H1 (cell line): ENCODE results near the gene ANLN. TPM values are rescaled to one million over a fixed set of nuclear protein-coding genes. Genes with fewer than 3 reads are reported as not detected.

ENCODE experiments used
- CTCF ChIA-PET: fragments of 300-600 bp; sonication (Branson Sonifier 250); formaldehyde crosslinking; loops from one replicate; lab custom pipeline; 2021; ENCODE audit not compliant: partially characterized antibody; lab: Charles Lee
- POLR2A ChIA-PET: fragments of 300-600 bp; sonication (Branson Sonifier 250); formaldehyde crosslinking; loops from one replicate; lab custom pipeline; 2021; ENCODE audit warnings: inconsistent platforms; ENCODE audit not compliant: partially characterized antibody; lab: Charles Lee
- DNase-seq, 2 experiments: peaks; one replicate each; pipeline versions ENCODE4 v3.0.0 to v3.0.0-alpha.2; 2010 to 2022; ENCODE audit warnings: low spot score in 2 of 2, low read depth in 1 of 2, mixed read lengths in 1 of 2
- FAIRE-seq: peaks from 2 replicates; lab custom pipeline; 2011; peaks lifted over from hg19 to GRCh38; lab: Jason Lieb, UNC
- H2AFZ ChIP-seq: 2 replicates; pipeline ENCODE4 v1.8.1; 2012; ENCODE audit warnings: low read length, inconsistent platforms
- H2AK5ac ChIP-seq: 2 replicates; pipeline ENCODE4 v1.6.1; 2013; ENCODE audit warnings: low read depth, low read length
- H2BK120ac ChIP-seq: replicated peaks from 2 replicates; pipeline ENCODE3; 2013; ENCODE audit warnings: low read depth, low read length, inconsistent platforms
- H2BK12ac ChIP-seq: 2 replicates; pipeline ENCODE4 v1.6.1; 2013; ENCODE audit warnings: low read depth, low read length
- H2BK15ac ChIP-seq: 2 replicates; pipeline ENCODE4 v1.6.1; 2013; ENCODE audit warnings: low read length
- H2BK20ac ChIP-seq: 2 replicates; pipeline ENCODE4 v1.6.1; 2013; ENCODE audit warnings: low read length
- H2BK5ac ChIP-seq: 2 replicates; pipeline ENCODE4 v1.6.1; 2013; ENCODE audit warnings: low read depth, low read length
- H3K14ac ChIP-seq: 2 replicates; pipeline ENCODE4 v1.6.1; 2013; ENCODE audit warnings: inconsistent platforms; ENCODE audit not compliant: insufficient read length
- H3K18ac ChIP-seq: 2 replicates; pipeline ENCODE4 v1.6.1; 2013; ENCODE audit warnings: low read length; ENCODE audit errors: extremely low read depth
- H3K23ac ChIP-seq: 2 replicates; pipeline ENCODE4 v1.6.1; 2013; ENCODE audit warnings: inconsistent platforms; ENCODE audit not compliant: insufficient read length
- H3K23me2 ChIP-seq: 2 replicates; pipeline ENCODE4 v1.6.1; 2013; ENCODE audit warnings: low read depth, low read length
- H3K27ac ChIP-seq: 2 replicates; pipeline ENCODE4 v1.6.1; 2011; ENCODE audit warnings: low read depth, low read length, inconsistent platforms
- H3K27me3 ChIP-seq, 4 experiments: replicated peaks in 1 of 4; 1 replicate in 1 of 4; 2 replicates in 3 of 4; pipeline versions ENCODE4 v1.6.1 to v1.8.1; 2011 to 2013; ENCODE audit warnings: low read length in 3 of 4, mild to moderate bottlenecking in 3 of 4, inconsistent platforms in 2 of 4, mixed read lengths in 2 of 4, moderate library complexity in 1 of 4; ENCODE audit not compliant: control insufficient read depth in 3 of 4, insufficient read depth in 3 of 4; ENCODE audit errors: extremely low read depth in 1 of 4
- H3K36me3 ChIP-seq, 4 experiments: 2 replicates each; pipeline versions ENCODE4 v1.6.1 to v1.8.1; 2011 to 2013; ENCODE audit warnings: mild to moderate bottlenecking in 4 of 4, low read length in 3 of 4, moderate library complexity in 2 of 4, control low read depth in 1 of 4, inconsistent platforms in 1 of 4; ENCODE audit not compliant: insufficient read depth in 4 of 4, control insufficient read depth in 2 of 4
- H3K4ac ChIP-seq: replicated peaks from 2 replicates; pipeline ENCODE3; 2013; ENCODE audit warnings: low read length, low read depth, mixed read lengths, inconsistent platforms; ENCODE audit not compliant: insufficient read length
- H3K4me1 ChIP-seq, 4 experiments: replicated peaks in 1 of 4; 1 replicate in 1 of 4; 2 replicates in 3 of 4; pipeline versions ENCODE4 v1.6.1 to v1.8.1; 2011 to 2013; ENCODE audit warnings: low read length in 3 of 4, inconsistent platforms in 2 of 4, mixed read lengths in 1 of 4; ENCODE audit not compliant: insufficient read depth in 4 of 4, control insufficient read depth in 3 of 4
- H3K4me2 ChIP-seq, 2 experiments: 2 replicates each; pipeline versions ENCODE4 v1.6.1 to v1.8.1; 2011 to 2013; ENCODE audit warnings: low read depth in 2 of 2, low read length in 2 of 2, control low read depth in 1 of 2, inconsistent platforms in 1 of 2, mild to moderate bottlenecking in 1 of 2; ENCODE audit not compliant: insufficient read depth in 1 of 2
- H3K4me3 ChIP-seq, 4 experiments: fragments of 200-600, 300-600 bp in 1 of 4; sonication (generic), shearing (Covaris generic), sonication (Bioruptor Twin) in 1 of 4; 2 replicates each; pipeline versions ENCODE4 v1.5.1 to v1.8.1; 2011 to 2016; ENCODE audit warnings: low read length in 4 of 4, low read depth in 3 of 4, control low read depth in 2 of 4, inconsistent platforms in 2 of 4, mild to moderate bottlenecking in 2 of 4, mixed read lengths in 1 of 4, moderate library complexity in 1 of 4; ENCODE audit not compliant: insufficient read depth in 2 of 4; ENCODE audit errors: extremely low read depth in 1 of 4
- H3K56ac ChIP-seq: replicated peaks from 2 replicates; pipeline ENCODE3; 2013; ENCODE audit warnings: low read depth, mild to moderate bottlenecking, mixed read lengths, low read length, inconsistent platforms; ENCODE audit not compliant: insufficient read length
- H3K79me1 ChIP-seq: 2 replicates; pipeline ENCODE4 v1.6.1; 2013; ENCODE audit warnings: low read depth, low read length, control low read depth
- H3K79me2 ChIP-seq, 2 experiments: 2 replicates each; pipeline versions ENCODE4 v1.6.1 to v1.8.1; 2012 to 2013; ENCODE audit warnings: low read length in 2 of 2, mild to moderate bottlenecking in 2 of 2, inconsistent platforms in 1 of 2; ENCODE audit not compliant: insufficient read depth in 2 of 2, control insufficient read depth in 1 of 2
- H3K9ac ChIP-seq, 4 experiments: replicated peaks in 1 of 4; 1 replicate in 1 of 4; 2 replicates in 3 of 4; pipeline versions ENCODE4 v1.6.1 to v1.8.1; 2011 to 2013; ENCODE audit warnings: low read depth in 3 of 4, low read length in 3 of 4, control low read depth in 2 of 4, mild to moderate bottlenecking in 2 of 4, moderate library complexity in 2 of 4, inconsistent platforms in 1 of 4; ENCODE audit errors: extremely low read depth in 1 of 4
- H3K9me3 ChIP-seq, 2 experiments: 2 replicates each; pipeline versions ENCODE4 v1.6.1 to v1.8.1; 2012 to 2013; ENCODE audit warnings: mild to moderate bottlenecking in 2 of 2, moderate library complexity in 2 of 2, control low read depth in 1 of 2, inconsistent platforms in 1 of 2, low read depth in 1 of 2, low read length in 1 of 2, mixed read lengths in 1 of 2; ENCODE audit not compliant: insufficient read depth in 2 of 2
- H4K20me1 ChIP-seq, 2 experiments: replicated peaks in 1 of 2; 2 replicates each; pipeline versions ENCODE3 to v1.8.1; 2011 to 2013; ENCODE audit warnings: inconsistent platforms in 2 of 2, low read length in 2 of 2, mild to moderate bottlenecking in 1 of 2; ENCODE audit not compliant: insufficient read depth in 2 of 2, control insufficient read depth in 1 of 2
- H4K5ac ChIP-seq: 2 replicates; pipeline ENCODE4 v1.6.1; 2013; ENCODE audit warnings: low read length, low read depth, mixed read lengths, inconsistent platforms; ENCODE audit not compliant: insufficient read length
- H4K8ac ChIP-seq: 2 replicates; pipeline ENCODE4 v1.8.0; 2013; ENCODE audit warnings: mild to moderate bottlenecking, moderate library complexity, low read length, inconsistent platforms; ENCODE audit not compliant: insufficient read depth; ENCODE audit errors: extremely low read depth
- H4K91ac ChIP-seq: replicated peaks from 2 replicates; pipeline ENCODE3; 2013; ENCODE audit warnings: low read length, mixed read lengths, inconsistent platforms; ENCODE audit not compliant: insufficient read length
- CTCF ChIP-seq, 3 experiments: IDR thresholded peaks; 1 replicate in 2 of 3; 2 replicates in 1 of 3; pipeline versions ENCODE4 v1.5.1 to v1.6.1; 2011; ENCODE audit warnings: low read length in 3 of 3, mild to moderate bottlenecking in 3 of 3, inconsistent platforms in 2 of 3, low read depth in 1 of 3, moderate library complexity in 1 of 3; ENCODE audit not compliant: insufficient read depth in 1 of 3; ENCODE audit errors: control extremely low read depth in 1 of 3
- KDM1A ChIP-seq: fragments of 200-600, 300-600 bp; sonication (generic); IDR thresholded peaks from 2 replicates; pipeline ENCODE4 v1.7.1; 2016; ENCODE audit warnings: mild to moderate bottlenecking, low read length, borderline replicate concordance
- RAD21 ChIP-seq, 2 experiments: IDR thresholded peaks in 1 of 2; conservative IDR thresholded peaks in 1 of 2; 2 replicates each; pipeline ENCODE4 v1.6.1; 2011; ENCODE audit warnings: low read depth in 2 of 2, low read length in 2 of 2, improper control_type of control experiment in 1 of 2, inconsistent platforms in 1 of 2, mild to moderate bottlenecking in 1 of 2, moderate library complexity in 1 of 2
- RXRA ChIP-seq: IDR thresholded peaks from 2 replicates; pipeline ENCODE4 v1.6.1; 2011; ENCODE audit warnings: low read depth, mild to moderate bottlenecking, low read length, moderate library complexity; ENCODE audit not compliant: insufficient read depth
- YY1 ChIP-seq: IDR thresholded peaks from 2 replicates; pipeline ENCODE4 v1.6.1; 2011; ENCODE audit warnings: low read depth, mild to moderate bottlenecking, low read length
- WGBS, 2 experiments: shearing (Covaris generic) in 1 of 2; methylation state at CpG; one replicate each; pipeline versions ENCODE4 v1.1.6 to v1.1.7; 2013 to 2015; ENCODE audit warnings: low lambda C conversion rate in 2 of 2, mixed read lengths in 2 of 2, inconsistent platforms in 1 of 2, low coverage in 1 of 2, missing lambda C conversion rate in 1 of 2; ENCODE audit not compliant: insufficient replicate concordance in 2 of 2, insufficient coverage in 1 of 2, insufficient read length in 1 of 2; ENCODE audit errors: extremely low coverage in 1 of 2, missing lambda C conversion rate in 1 of 2; 5-methylcytosine and 5-hydroxymethylcytosine counted together
- polyA plus RNA-seq, 7 experiments: library from polyadenylated mRNA; depleted of rRNA in 3 of 7; stranded (reverse) in 5 of 7; unstranded in 2 of 7; fragments of >200 nt in 5 of 7; fragments of 200-250 nt in 2 of 7; gene quantifications; 1 replicate in 5 of 7; 2 replicates in 1 of 7; 4 replicates in 1 of 7; pipeline versions ENCODE4 v1.2.1 to v1.2.3, GENCODE V29; 2011 to 2013; ENCODE audit warnings: missing spikeins in 2 of 7, mixed read lengths in 2 of 7
- total RNA-seq: library from RNA; stranded (reverse); fragmentation: NEBNext Ultra II Directional; extraction: Animal tissue kit (Norgen Biotek cat#: 25700); gene quantifications from 2 replicates; pipeline ENCODE4 v1.2.1, GENCODE V29; 2021

The ANLN gene
- total and polyA plus RNA-seq, 2 of the 8 experiments (the other 6 are each of a cell fraction or from before 2014, with no cell fraction given) = 18.5 to 90.1 TPM

- Histone ChIP-seq H2AK5ac (no peak overlapping the region), H3K27me3 (no peaks in the 10 kb centered on the region), H4K20me1 (peaks cover 0 to 1% of the 10 kb centered on the region in 2 experiments), H3K4ac (no peak overlapping the region), H3K23ac (no peak overlapping the region), H3K23me2 (no peaks in the 10 kb centered on the region), H3K79me1 (no peaks in the 10 kb centered on the region), H2BK20ac (no peak overlapping the region), H2BK5ac (no peak overlapping the region), H3K9me3 (no peaks in the 10 kb centered on the region), H2BK12ac (peak overlapping the region; percentile 17; the same call in 1 of the 2 replicates), H3K18ac (no peak overlapping the region), H4K91ac (no peak overlapping the region), H2BK120ac (no peak overlapping the region), H3K9ac (no peak overlapping the region), H3K4me1 (no peaks in the 10 kb centered on the region), H3K56ac (no peak overlapping the region), H3K14ac (no peak overlapping the region), H2AFZ (no peak overlapping the region), H2BK15ac (no peak overlapping the region), H3K27ac (no peak overlapping the region), H3K4me3 (no peak overlapping the region), H4K8ac (0 out of 2 replicates have a peak overlapping the region, but pooled peaks have one; percentile 29), H3K79me2 (no peaks in the 10 kb centered on the region), H3K4me2 (no peak overlapping the region), H4K5ac (no peak overlapping the region), H3K36me3 (no peaks in the 10 kb centered on the region)
- CTCF ChIA-PET = interaction anchor here (0.5 to 9.4 kb wide), 53 partner anchors 8 to 763 kb away, joined by 3 to 75 read pairs (median 3); no protein-coding TSS in a partner anchor
- FAIRE-seq (no peak), DNase-seq (peak in 1 of 2 experiments; percentile 89)
- WGBS, 2 experiments = 76% methylated on average over 11 of the region's 12 CpGs; no CpG with 5 or more reads in 1 of the 2 experiments
- POLR2A ChIA-PET = interaction anchor here (0.6 kb wide), 1 partner anchor 211 kb away, joined by 3 read pairs; no protein-coding TSS in a partner anchor
- TF ChIP-seq RAD21 (IDR thresholded peaks at IDR 0.05 in 1 of 2, conservative IDR thresholded peaks at IDR 0.05 in 1 of 2; ENCODE audit: low read depth in 2 of 2, low read length in 2 of 2) = peak; percentile 90 to 93
- TF ChIP-seq RXRA = no peak
- TF ChIP-seq YY1 = 0 out of 2 replicates have a peak, but pooled peaks have one; percentile 33
- peak; percentile 39; the same call in 1 of the 2 replicates for TF ChIP-seq KDM1A
- peak; percentile 57 to 77 (median 71) for TF ChIP-seq CTCF (IDR thresholded peaks at IDR 0.05; ENCODE audit: control extremely low read depth in 1 of 3, insufficient read depth in 1 of 3, low read depth in 1 of 3, low read length in 3 of 3)
These were observed 84.0 kb downstream of the ANLN start for GRCh38 chr7:36473454-36474282.
